NCI-H82 (cell line): ENCODE data around the gene COL4A3.
"Not testable (repeated sequence)": the region's sequence is repeated elsewhere in the genome, so short reads cannot be mapped to it uniquely, and the experiment has no call there.

Experiments used
- DNase-seq: peaks from one replicate; lab custom pipeline; 2025; lab: John Stamatoyannopoulos, UW

Gene COL4A3

GRCh38 chr2:227206406-227206805 lies 42.0 kb downstream of the COL4A3 start:
- DNase-seq = no peak

- DNase-seq = no peak
These were observed 43.1 kb downstream of the COL4A3 start for GRCh38 chr2:227207573-227207972.

GRCh38 chr2:227214622-227215041 lies 50.2 kb downstream of the COL4A3 start:
- no peak for DNase-seq

GRCh38 chr2:227219312-227220105 lies 55.1 kb downstream of the COL4A3 start:
- DNase-seq = no peak

DNA sequence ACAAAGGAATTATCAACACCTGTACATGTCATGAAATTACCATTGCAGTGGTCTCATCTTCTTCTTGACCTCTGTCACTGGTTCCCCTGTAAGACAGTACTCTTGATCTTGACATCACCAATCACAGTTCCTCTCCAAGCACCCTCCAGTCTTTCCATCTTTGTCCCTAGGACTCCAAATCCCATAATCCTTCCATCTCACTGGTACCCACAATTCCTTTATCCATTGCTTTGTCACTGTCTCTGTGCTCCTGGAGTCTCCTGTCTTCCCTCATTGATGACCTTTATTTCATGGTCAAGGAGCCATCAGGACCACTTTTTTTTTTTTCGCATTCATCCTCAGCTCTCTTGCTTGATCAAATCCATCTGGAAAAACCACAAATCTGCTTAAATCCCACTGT lies 56.7 kb downstream of the COL4A3 start:
- peak; percentile 48 for DNase-seq

GRCh38 chr2:227222292-227222691 lies 57.9 kb downstream of the COL4A3 start:
- DNase-seq = no peak

GRCh38 chr2:227225641-227226040 lies 61.2 kb downstream of the COL4A3 start:
- not testable (repeated sequence) for DNase-seq

GRCh38 chr2:227228061-227228667 lies 63.7 kb downstream of the COL4A3 start:
- DNase-seq = no peak

DNA sequence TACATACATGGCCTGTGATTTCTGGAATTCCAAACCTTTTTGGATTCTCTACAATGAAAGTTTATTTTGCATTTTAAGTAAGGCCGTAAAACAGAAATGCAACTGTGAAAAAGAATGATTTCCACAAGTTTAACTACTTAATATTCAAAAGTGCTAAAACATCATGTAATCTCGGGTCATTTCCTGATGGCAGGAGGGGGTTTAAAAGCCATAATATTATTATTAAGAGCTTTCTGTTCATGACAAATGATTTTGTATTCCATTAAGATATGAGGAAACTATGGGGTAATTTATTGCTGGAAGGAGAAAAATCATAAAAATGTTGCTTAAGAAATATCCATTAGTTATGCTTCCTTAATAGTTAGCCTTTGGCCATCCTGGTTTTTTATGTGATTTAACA lies 65.7 kb downstream of the COL4A3 start:
- no peak for DNase-seq

DNA sequence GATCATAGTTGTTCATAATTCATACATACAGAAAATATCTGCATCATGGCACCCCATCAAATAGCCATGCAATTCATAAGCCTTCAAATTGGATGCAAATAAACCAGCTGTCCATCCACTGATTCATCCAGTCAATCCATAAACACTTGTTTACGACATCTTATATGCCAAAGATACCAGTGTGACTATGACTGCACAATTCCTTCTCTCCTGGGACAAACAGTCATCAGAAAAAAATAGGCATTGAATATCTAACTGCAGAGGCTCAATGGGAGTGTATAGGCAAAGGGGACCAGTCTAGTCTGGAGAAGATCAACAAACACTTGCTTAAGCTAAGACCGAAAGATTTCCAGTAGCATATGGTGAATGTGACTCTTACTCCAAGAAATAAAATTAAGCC lies 70.0 kb downstream of the COL4A3 start:
- no peak for DNase-seq

- DNase-seq = no peak
These were observed 73.4 kb downstream of the COL4A3 start for GRCh38 chr2:227237786-227238185.

- DNase-seq = peak; percentile 67
These were observed 74.1 kb downstream of the COL4A3 start for GRCh38 chr2:227238238-227239237.

- no peak for DNase-seq
These were observed 76.6 kb downstream of the COL4A3 start for GRCh38 chr2:227241005-227241404.

DNA sequence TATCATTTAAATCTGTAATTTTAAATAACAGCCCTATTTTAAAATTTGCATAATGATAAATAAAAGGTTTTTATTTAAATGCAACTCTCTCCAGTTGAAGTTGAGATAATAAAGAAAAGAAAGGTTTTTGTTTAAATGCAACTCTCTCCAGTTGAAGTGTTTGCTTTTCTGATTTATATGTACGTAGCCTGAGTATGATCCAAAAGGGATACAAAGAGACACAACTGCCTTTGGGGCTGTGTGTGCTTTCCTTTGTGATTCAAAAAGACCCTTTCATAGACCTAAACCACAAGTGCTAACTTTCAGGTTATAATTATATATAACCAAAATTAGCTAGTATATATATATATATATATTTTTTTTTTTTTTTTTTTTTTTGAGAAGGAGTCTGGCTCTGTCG lies 84.5 kb downstream of the COL4A3 start:
- DNase-seq = no peak

DNA sequence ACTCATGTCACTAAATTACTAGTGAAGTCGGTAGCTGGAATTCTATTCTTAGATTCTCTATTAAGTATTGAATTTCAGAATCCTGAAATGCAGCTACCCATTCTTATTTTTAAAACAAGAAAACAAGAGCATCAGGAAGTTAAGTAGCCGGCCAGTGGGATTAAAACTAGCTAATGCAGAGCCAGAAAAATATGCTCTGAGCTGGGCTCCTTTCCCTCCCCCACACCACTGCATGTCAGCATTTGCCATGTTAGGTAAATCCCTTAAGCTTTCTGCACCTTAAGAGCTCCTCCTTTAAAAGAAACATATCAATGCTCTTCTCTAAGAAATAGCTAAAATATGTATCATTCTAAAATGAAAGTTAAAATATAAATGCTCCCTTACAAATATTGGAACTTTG lies 88.4 kb downstream of the COL4A3 start:
- DNase-seq = peak; percentile 90

GRCh38 chr2:227256605-227257004 lies 92.2 kb downstream of the COL4A3 start:
- no peak for DNase-seq

GRCh38 chr2:227257820-227258219 lies 93.4 kb downstream of the COL4A3 start:
- DNase-seq = no peak

GRCh38 chr2:227260041-227260440 lies 95.6 kb downstream of the COL4A3 start:
- no peak for DNase-seq

- DNase-seq = no peak
These were observed 103.1 kb downstream of the COL4A3 start for GRCh38 chr2:227267410-227268115.

- no peak for DNase-seq
These were observed 116.5 kb downstream of the COL4A3 start for GRCh38 chr2:227280895-227281294.

GRCh38 chr2:227285741-227286236 lies 121.4 kb downstream of the COL4A3 start:
- no peak for DNase-seq

DNA sequence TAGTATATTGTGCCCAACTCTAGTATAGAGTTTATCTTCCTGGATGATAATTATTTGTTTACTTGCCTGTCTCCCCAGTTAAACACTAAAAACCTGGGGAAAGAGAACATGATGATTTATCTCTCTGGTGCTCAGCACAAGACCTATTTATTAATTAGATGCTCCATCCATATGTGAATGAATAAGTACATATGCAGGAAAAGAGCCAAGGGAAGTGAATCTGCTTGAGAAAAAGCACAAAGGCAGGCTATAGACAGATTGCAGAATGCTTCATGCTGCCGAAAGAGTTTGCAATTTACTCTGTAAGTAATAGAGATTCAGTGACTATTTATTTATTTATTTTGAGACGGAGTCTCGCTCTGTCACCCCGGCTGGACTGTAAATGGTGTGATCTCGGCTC lies 123.3 kb downstream of the COL4A3 start:
- DNase-seq = no peak
